ENCODE data around the gene MAP2K4.
"Not testable (repeated sequence)": the region's sequence is repeated elsewhere in the genome, so short reads cannot be mapped to it uniquely, and the experiment has no call there.

Gene MAP2K4

DNA sequence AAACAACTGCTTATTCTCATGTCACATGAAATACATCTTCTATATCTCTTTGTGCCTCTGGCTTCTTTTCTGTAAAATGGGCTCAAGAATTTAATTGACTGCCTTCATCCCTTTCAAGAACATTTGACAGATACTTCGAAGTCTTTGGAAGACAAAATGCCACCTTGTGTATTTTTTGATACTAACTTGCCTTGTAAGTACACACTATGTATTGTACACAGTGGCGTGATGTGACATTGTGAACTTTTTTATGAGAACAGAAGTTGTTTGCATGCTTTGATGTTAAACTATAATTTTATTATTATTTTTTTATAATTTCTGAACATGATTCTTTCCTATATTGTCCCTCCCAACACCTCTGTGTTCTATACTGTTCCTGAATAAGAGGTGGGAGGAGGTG, 73.7 kb downstream of the MAP2K4 start:
- DNase-seq, result no peak

DNA sequence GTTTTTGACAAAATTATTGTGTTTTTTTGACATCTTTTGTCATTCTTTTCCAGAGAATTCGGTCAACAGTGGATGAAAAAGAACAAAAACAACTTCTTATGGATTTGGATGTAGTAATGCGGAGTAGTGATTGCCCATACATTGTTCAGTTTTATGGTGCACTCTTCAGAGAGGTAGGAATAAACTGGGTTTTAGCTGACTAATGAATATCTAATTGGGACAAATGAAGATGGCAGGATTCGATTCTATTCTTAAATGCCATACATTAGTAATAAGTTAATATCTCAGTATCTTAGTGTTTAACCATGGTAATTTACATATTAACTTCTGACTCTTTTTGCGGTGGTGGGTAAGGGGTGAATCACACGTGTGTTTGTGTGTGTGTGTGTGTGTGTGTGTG, 74.8 kb downstream of the MAP2K4 start:
- no peak for DNase-seq

DNA sequence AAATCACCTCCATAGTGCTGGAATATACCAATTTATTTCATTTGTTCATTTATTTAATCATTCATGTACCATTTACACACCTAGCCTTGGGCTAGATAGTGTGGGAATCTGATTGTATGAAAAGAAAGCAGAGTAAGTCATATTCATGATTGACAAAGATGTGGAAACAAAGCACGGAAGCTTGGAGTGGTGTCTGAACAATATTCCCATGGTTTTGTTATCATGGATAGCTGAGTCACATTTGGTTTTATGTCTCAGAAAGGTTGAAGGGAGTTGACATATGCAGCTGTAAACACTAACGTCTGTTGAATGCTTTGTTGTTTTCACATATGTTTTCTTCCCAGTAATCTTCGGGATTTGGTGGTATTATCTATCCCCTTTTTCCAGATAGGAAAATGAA, 76.6 kb downstream of the MAP2K4 start:
- DNase-seq, result no peak

DNA sequence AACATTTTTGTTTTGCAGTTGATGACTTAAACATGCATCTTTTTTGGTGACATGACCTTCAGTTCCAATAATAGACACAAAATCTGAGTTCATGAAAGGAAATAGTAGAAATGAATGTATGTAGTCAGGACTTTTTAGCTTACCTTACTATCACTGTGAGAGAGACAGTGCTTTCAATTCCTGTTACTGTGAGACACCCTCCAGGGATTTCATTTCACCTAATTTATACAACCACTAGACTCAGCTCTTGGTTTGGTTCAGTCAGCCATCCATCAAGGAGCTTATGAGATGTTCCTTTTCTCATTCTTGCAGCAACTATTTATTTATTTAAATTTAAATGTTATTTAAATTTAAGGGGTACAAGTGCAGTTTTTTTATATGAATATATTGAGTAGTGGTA, 77.9 kb downstream of the MAP2K4 start:
- DNase-seq, result no peak

DNA sequence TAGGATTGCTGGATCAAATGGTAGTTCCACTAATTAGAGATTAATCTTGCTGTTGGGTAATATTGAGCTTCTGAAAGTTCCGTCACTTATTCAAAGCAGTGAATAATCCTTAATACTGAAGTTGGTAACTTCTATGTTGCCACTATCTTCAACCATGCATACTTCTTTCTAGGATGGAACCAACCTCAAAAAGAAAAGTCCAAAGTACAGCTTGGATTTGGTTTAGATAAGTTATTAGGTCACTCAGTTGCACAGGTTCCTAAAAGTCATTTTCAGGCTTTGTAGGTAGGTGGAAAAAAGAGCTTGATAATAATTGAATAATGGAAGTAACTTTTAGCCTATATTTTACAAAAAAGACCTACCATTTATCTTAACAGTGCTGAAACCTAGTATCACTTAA, 78.7 kb downstream of the MAP2K4 start:
- DNase-seq, result no peak

DNA sequence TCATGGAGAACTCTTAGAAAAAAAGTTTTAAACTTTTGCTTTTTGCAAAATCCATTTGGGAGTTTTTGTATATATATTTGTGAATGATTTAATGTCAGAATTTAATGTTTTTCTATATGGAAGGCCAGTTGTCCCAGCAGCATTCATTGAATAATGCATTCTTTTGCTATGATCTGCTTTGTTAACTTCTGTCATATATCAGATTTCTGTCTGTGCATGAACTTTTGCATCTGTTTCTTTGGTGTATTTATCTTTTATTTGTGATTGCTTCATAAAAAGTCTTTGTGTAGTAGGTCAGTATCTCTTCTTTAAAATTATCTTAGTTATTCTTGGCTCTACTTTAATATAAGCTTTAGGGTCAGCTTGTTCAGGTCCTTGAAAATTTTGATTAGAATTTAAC, 84.2 kb downstream of the MAP2K4 start:
- DNase-seq, result no peak

DNA sequence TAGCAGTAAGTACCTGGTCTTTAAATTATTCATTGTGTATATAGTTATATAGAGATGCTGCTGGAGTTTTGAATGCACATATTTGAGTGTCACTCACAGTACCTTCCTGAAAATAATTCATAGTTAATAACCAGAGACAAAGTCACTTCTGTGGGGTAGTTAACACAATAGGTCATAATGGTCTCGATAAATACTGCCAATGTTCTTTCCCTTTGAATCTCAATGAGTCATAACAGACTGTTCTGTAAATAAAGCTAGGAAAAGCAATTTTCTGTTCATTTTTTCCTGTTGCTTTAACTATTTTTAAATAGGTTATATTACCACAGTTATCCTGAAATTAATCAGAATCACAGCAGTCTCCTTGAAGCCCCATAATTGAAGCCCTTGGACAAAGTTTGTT, 87.2 kb downstream of the MAP2K4 start:
- no peak for DNase-seq

GRCh38 chr17:12110906-12111305, 90.2 kb downstream of the MAP2K4 start:
- no peak for DNase-seq

DNA sequence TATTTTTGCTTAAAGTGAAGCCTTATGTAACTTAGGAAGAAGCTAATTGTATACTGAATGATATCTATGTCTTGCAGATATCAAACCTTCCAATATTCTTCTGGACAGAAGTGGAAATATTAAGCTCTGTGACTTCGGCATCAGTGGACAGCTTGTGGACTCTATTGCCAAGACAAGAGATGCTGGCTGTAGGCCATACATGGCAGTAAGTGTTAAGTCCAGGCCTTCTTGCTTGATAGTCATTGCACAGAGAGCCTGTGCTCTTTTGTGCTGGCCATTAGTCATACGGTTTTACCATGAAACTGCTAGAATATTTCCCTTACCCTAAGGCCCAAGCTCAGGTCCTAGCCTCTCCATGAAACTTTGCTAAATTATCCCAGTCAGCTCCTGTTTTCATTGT, 92.5 kb downstream of the MAP2K4 start:
- no peak for DNase-seq

GRCh38 chr17:12114686-12115418, 94.2 kb downstream of the MAP2K4 start:
- DNase-seq, result no peak

- DNase-seq, result no peak
Observed at GRCh38 chr17:12116143-12116542, 95.5 kb downstream of the MAP2K4 start.

DNA sequence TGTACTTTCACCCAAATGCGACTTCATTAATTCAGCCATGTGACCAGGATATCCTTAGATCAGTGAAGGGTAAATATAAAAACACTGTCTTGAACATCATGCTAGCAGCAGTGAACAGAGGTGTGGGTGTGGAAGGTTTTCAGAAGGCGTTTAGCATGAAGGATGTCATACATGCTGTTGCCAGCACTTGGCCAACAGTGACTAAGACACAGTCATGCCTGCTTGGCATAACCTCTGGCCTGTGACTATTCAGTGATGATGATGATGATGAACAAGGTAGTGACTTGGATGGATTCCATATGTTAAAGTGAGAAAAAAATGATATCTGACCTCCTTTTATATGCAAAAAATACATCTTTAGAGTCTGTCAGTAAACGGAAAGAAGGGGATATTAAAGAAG, 97.9 kb downstream of the MAP2K4 start:
- DNase-seq, result no peak

- no peak for DNase-seq
Observed at GRCh38 chr17:12122075-12122474, 101.4 kb downstream of the MAP2K4 start.

GRCh38 chr17:12127177-12127576, 106.5 kb downstream of the MAP2K4 start:
- DNase-seq, result no peak

DNA sequence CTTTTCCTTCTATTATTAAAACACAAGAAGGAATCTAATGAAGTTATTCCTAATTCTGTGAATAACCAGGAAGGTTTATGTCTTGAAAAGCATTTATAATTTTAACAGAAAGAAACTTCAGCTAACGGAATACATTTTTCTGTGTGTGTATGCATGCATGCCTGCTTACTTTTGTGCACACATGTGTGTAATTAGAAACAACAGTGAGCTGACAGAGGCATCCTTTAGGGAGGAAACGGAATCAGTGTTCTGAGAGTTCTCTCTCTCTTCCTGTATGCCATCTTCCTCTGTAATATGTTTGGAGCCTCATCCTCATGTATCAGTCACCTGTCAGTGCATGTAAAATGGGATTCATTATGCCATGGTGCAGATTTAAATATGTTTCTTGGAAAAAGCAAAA, 107.0 kb downstream of the MAP2K4 start:
- DNase-seq, result no peak

DNA sequence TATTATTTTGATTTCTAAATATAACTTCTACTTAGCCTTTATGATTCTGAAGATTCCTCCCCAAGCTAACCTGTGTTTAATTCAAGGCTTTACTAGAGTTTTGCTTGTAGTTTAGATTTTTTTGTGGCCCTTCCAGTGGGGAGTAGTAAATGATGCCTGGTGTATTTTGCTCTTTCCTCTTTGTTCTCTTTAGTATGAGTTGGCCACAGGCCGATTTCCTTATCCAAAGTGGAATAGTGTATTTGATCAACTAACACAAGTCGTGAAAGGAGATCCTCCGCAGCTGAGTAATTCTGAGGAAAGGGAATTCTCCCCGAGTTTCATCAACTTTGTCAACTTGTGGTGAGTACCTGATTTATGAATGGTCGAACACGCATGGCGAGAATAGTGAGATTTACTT, 108.3 kb downstream of the MAP2K4 start:
- no peak for DNase-seq

- DNase-seq, result no peak
Observed at GRCh38 chr17:12133183-12133582, 112.5 kb downstream of the MAP2K4 start.

DNA sequence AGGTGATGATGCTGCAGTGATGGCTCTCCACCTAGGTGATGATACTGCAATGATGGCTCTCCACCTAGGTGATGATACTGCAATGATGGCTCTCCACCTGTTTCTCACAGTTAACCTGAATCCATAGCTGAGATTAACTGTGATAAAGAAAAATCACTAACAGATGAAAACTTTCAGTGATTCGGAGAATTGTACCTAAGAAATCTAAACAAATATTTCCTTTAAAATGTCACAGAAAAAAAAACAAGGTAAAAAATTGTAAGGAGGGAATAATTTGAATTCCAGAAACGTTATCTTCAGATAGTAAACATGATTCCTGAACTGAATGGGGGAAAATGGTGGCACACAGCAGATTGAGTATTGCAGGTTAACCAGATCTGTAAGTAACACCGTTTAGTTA, 113.4 kb downstream of the MAP2K4 start:
- no peak for DNase-seq

- DNase-seq, result no peak
Observed at GRCh38 chr17:12134587-12134986, 113.9 kb downstream of the MAP2K4 start.

- DNase-seq, result no peak
Observed at GRCh38 chr17:12136243-12136642, 115.6 kb downstream of the MAP2K4 start.

DNA sequence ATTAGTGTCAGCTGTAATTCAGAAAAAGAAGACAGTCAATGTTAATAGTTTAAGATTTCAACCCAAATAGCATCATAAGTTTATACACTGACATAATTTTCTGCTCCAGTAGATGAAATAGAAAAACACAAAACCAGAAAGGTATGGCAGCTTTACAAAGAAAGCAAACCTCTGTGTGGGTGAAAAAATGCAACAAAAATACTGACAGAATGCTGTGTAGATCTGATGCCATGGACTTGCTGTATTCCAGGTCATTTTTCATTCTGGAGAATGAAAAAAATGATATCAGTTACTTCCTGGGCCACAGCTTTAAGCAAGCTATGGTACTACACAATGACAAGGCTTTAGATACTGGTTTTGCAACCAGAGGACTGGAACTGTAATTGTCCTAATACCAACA, 116.0 kb downstream of the MAP2K4 start:
- no peak for DNase-seq

DNA sequence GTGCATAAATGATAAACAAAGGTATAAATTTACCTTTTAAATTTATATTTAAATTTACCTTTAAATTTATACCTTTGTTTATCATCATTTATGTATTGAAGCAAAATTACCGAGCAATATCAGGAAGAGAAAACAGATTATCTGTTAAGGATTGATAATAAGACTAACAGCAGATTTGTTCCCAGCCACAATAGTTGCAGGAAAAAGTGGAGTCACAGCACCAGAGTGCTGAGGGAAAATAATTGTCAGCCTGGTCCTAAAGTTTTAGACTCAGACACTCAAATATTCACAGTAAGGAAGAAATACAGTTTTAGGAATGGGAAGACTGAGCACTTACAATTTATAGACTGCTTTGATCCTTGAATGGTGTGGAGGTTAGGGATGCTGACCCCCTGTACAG, 117.2 kb downstream of the MAP2K4 start:
- DNase-seq, result no peak

DNA sequence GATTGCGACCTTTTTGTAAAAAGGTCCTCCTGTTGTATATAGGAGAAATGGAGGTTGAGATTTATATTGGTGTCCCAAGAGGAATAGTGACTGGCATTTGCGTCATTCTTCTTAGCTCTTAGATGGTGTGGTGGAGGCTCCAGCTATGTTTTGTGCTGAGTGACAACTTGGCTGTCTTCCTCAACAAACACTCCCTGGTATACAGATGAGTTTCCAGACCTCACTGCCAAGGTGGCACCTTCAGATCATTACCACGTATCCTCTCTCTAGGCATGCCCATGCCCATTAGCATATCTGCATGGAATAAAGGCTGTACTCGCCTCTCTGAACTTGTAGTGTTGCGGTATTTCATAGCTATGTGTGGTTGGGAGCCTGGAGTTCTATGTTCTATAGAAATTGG, 120.0 kb downstream of the MAP2K4 start:
- DNase-seq, result no peak

GRCh38 chr17:12162187-12162586, 141.5 kb downstream of the MAP2K4 start:
- not testable (repeated sequence) for DNase-seq

DNA sequence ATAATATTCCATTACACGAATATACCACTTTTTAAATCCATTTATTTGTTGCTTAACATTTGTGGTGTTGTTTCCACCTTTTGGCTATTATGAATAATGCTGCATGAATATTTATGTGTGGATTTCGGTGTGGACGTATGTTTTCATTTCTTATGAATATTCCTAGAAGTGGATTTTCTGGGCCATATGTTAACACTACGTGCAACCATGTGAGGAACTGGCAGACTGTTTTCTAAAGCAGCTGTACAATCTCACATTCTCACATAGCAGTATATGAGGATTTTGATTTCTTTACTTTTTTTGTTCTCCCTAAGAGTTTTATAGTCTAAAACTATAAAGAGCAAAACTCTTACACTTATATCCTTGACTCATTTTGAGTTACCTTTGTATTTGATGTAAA, 143.4 kb downstream of the MAP2K4 start:
- no peak for DNase-seq
